GM12801 (cell line): ENCODE measurements around the gene SYNGR3.

Experiments
- TF ChIP-seq, protein P1 (sequence below): IDR thresholded peaks from one replicate; pipeline ENCODE4 v1.5.1; 2011; ENCODE audit warnings: control low read depth; ENCODE audit not compliant: insufficient read length; ENCODE audit errors: extremely low read depth

SYNGR3 gene

DNA sequence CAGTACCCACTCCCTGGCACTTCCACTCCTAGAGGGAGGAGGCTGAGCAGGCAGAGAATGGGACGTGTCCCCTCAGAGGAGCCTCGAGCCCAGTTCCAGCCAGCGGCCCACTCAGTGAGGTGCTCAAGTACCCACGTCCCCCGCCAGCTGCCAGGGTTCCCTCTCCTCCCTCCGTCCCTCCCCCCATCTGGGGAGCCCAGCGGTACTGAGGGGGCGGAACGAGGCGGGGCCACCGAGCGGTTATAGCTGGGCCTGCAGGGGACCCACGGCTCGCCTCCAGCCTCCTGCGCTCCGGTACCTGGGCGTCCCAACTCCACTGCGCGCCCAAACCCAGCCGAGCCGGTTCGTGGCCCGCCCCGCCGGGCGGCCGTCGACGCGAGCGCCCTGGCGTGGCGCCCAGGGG, 29.7 kb downstream of the SYNGR3 start, which contains the start of gene NPW:
Gene NPW (plus strand): TSS at position 268 of the 403 bp plus-strand sequence.
- TF ChIP-seq, protein P1, sequence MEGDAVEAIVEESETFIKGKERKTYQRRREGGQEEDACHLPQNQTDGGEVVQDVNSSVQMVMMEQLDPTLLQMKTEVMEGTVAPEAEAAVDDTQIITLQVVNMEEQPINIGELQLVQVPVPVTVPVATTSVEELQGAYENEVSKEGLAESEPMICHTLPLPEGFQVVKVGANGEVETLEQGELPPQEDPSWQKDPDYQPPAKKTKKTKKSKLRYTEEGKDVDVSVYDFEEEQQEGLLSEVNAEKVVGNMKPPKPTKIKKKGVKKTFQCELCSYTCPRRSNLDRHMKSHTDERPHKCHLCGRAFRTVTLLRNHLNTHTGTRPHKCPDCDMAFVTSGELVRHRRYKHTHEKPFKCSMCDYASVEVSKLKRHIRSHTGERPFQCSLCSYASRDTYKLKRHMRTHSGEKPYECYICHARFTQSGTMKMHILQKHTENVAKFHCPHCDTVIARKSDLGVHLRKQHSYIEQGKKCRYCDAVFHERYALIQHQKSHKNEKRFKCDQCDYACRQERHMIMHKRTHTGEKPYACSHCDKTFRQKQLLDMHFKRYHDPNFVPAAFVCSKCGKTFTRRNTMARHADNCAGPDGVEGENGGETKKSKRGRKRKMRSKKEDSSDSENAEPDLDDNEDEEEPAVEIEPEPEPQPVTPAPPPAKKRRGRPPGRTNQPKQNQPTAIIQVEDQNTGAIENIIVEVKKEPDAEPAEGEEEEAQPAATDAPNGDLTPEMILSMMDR: no peak

DNA sequence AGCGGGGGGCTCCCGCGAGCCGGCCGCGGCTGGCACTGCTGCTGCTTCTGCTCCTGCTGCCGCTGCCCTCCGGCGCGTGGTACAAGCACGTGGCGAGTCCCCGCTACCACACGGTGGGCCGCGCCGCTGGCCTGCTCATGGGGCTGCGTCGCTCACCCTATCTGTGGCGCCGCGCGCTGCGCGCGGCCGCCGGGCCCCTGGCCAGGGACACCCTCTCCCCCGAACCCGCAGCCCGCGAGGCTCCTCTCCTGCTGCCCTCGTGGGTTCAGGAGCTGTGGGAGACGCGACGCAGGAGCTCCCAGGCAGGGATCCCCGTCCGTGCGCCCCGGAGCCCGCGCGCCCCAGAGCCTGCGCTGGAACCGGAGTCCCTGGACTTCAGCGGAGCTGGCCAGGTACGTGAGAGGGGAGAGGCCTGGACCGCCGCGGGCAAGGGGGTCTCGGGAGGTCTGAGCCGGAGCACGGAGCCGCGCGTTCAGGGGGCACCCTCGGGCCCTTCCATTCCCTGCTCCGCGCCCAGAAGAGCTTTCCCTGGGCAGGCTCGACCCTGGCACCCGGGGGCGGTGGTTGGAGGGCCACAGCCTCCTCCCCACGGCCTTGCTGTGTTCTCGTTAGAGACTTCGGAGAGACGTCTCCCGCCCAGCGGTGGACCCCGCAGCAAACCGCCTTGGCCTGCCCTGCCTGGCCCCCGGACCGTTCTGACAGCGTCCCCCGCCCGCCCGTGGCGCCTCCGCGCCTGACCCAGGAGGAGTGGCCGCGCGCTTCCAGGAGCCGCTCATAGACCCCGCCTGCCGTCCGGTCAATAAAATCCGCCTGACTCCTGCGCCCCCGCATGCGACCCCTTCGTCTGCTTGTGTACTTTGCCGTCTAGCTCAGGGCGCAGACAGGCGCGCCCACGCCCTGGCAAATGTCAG, 30.4 kb downstream of the SYNGR3 start:
- TF ChIP-seq, protein P1: no peak

DNA sequence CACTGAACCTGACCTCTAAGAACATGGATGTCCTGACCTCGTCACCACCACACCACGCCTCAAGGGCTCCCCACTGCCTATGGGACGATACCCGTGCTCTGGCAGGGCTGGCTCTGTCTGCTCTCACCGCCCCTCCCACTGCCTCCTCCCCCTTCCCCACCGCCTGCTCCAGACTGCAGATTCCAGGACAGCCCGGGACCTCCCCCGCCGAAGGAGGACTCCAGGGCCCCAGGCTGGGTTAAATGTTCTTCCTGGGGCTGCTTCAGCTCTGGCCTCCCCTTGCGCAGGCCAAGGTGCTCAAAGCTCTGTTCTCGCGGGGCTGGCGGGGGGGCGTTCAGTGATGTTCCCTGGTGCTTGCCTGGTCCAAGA, 32.9 kb downstream of the SYNGR3 start:
- TF ChIP-seq, protein P1: no peak

DNA sequence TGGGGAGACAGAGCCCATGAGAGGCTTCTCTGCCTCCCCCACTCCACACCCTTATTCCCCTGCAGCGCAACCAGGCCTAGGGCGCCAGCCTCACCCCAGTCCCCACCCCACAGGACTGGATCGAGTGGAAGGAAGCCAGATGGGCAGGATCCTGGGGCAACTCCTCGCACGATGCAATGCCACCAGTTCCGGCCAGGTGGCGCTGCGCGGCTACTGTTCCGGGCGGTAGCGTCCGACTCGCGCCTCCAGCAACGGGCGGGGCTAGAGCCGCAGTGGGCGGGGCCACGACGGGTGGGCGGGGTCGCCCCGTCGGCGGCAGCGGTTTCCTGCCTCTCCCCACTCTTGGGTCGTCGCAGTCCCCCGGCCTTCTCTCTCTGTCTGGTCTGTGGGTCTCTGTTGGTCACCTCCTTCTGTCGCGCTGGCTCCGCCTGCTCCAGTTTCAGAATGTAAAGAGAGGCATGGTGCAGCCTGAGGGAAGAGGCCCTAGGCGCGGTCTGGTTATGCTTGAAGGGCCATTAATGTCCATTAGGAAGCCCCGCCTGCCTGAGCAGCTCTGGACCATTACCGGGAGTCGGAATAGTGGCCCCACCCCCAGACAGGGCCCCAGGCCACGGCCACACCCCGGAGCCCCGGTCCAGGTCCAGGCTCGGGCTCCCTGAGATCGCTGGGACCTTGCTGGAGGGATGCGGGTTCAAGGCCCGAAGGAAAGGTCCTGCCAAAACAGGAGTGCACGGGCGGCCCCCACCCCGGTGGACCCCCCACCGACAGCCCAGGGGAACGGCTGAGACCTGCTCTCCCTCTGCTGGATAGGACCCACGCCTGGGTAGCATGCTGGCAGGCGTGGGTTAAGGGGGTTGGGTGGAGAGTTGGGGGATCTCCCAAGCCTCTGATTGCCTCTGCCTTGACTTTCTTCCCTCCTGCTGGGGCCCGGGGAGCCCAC, 33.6 kb downstream of the SYNGR3 start:
- TF ChIP-seq, protein P1: no peak

DNA sequence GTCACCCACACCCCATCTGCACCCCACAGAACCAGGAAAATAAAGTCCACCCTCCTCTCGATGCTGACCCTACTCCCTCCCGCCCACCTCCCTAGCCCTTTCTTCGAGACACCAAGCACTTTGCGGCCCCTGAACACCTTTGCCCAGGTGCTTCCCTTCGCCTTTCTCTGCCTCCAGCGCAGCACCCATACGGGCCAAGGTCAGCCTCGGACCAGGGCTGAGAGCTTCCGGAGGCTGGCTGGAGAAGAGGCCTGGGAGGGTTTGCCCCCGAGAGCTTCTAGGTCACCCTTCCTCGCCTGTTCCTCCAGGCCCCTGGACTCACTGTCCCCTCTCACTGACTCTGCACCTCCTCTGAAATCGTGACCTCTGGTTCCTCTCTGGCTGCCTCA, 34.3 kb downstream of the SYNGR3 start:
- TF ChIP-seq, protein P1: no peak

DNA sequence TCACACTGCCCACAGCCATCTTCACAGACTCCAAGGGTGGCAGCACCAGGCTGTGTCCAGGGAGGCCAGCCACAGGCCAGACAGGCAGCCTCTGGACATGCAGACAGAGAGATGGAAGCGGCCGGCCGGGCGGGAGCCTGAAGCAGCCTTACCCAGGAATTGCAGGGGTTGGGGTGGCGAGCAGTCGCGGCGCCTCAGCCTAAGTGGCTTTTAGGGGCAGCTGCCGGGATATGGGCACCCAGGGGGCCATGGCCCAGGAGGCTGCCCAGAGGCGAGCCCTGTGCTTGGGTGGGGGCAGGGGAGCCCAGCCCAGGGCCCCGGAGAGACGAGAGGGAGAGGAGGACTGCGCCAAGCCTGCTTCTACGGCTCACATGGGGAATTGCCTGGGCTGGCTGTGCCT, 35.5 kb downstream of the SYNGR3 start:
- TF ChIP-seq, protein P1: no peak

DNA sequence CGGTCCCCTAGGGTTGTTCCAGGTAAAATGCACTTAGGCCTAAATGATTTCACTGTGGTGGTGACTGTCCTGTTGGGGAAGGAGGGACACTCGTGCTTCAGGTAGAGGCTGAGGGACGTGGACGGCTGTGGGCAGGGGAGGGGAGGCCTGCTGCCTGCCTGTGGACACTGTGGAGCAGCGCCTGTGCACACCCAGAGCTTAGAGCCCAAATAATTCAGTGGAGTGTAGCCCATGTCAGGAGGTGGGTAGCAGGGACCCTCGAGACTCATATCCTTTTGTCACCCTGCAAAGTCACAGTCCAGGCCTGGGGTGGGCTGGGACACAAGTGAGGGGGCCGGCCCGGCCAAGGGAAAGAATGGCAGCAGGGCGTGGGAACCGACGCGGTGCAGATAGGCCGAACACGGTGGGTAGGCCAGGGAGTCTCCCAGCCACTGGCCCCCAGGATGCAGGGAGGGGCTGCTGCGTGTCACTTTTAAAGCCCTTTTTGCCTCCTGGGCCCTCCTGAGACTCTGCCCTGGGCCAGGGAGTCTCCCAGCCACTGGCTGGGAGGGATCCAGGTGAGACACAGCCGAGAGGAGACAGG, 36.2 kb downstream of the SYNGR3 start:
- TF ChIP-seq, protein P1: no peak
